ENCODE data around the gene HDAC4. TPM values are rescaled to one million over a fixed set of nuclear protein-coding genes. Genes with fewer than 3 reads are reported as not detected.
A peak's percentile ranks its signal among the peaks of the same experiment; 100 is the strongest.

Gene HDAC4
- total RNA-seq, 2 experiments from 2014 or later = 22.6 to 24.5 TPM

DNA sequence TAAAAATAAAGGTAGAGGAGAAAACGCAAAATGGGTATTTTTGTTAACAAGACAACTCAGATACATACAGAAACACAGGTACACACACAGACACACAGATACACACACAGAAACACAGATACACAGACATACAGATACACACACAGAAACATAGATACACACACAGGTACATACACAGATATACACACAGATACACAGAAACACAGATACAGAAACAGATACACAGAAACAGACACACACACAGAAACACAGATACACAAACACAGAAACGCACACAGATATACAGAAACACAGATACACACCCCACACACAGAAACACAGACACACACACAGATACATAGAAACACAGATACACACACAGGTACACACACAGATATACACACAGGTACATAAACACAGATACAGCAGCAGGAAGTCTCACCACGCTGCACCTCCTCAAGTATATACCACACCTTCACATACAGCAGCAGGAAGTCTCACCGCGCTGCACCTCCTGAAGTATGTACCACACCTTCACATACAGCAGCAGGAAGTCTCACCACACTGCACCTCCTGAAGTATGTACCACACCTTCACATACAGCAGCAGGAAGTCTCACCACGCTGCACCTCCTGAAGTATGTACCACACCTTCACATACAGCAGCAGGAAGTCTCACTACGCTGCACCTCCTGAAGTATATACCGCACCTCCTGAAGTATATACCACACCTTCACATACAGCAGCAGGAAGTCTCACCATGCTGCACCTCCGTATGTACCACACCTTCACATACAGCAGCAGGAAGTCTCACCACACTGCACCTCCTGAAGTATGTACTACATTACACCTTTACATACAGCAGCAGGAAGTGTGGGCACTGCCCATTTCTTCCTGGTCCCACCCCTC, 250.5 kb downstream of the HDAC4 start:
- H3K4me3 Mint-ChIP-seq = no peak overlapping the region
- H3K27me3 Mint-ChIP-seq = no peaks in the 10 kb centered on the region
- intact Hi-C loops (cut with micrococcal nuclease) = no loop called here
- TF ChIP-seq, protein P1, sequence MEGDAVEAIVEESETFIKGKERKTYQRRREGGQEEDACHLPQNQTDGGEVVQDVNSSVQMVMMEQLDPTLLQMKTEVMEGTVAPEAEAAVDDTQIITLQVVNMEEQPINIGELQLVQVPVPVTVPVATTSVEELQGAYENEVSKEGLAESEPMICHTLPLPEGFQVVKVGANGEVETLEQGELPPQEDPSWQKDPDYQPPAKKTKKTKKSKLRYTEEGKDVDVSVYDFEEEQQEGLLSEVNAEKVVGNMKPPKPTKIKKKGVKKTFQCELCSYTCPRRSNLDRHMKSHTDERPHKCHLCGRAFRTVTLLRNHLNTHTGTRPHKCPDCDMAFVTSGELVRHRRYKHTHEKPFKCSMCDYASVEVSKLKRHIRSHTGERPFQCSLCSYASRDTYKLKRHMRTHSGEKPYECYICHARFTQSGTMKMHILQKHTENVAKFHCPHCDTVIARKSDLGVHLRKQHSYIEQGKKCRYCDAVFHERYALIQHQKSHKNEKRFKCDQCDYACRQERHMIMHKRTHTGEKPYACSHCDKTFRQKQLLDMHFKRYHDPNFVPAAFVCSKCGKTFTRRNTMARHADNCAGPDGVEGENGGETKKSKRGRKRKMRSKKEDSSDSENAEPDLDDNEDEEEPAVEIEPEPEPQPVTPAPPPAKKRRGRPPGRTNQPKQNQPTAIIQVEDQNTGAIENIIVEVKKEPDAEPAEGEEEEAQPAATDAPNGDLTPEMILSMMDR (IDR thresholded peaks at IDR 0.05) = no peak
- peak; percentile 33 for DNase-seq
- H3K36me3 Mint-ChIP-seq (ENCODE audit: low read depth) = peaks cover 48% of the 10 kb centered on the region
- H3K4me1 Mint-ChIP-seq (ENCODE audit: low read depth) = peaks cover 12% of the 10 kb centered on the region
- CTCF ChIA-PET = no interaction called here
- POLR2A ChIA-PET = no interaction called here
- ATAC-seq = peak; percentile 53
- H3K9me3 Mint-ChIP-seq = peaks cover 3% of the 10 kb centered on the region
- H3K27ac Mint-ChIP-seq = peak overlapping the region; percentile 55

DNA sequence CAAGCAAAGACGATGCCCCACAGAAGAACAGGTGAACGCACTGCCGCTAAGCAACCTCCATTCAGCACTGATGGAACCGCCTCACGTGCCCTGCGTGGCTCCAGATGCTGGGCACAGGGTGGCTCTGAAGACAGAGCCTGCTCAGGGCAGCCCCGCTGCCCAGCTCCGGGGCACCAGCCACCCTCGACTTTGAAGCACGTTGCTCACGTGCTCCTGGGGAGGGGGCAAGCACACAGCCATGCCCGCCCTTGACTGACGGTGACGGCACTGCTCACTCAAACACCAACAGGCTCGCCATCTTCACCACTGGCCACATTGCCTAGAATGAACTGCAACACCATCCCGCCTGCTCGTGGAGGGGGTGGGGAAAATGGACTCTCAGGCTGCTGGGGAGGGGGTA, 251.3 kb downstream of the HDAC4 start:
- no peak overlapping the region for H3K4me3 Mint-ChIP-seq
- peaks cover 3% of the 10 kb centered on the region for H3K9me3 Mint-ChIP-seq
- H3K27me3 Mint-ChIP-seq = no peaks in the 10 kb centered on the region
- H3K4me1 Mint-ChIP-seq (ENCODE audit: low read depth) = peaks cover 12% of the 10 kb centered on the region
- ATAC-seq (no peak), DNase-seq (no peak)
- POLR2A ChIA-PET = no interaction called here
- CTCF ChIA-PET = no interaction called here
- TF ChIP-seq, protein P1 (IDR thresholded peaks at IDR 0.05) = no peak
- peaks cover 44% of the 10 kb centered on the region for H3K36me3 Mint-ChIP-seq (ENCODE audit: low read depth)
- no peak overlapping the region for H3K27ac Mint-ChIP-seq
- intact Hi-C loops (cut with micrococcal nuclease) = loop anchor here (10.0 kb wide), 1 partner anchor 105 kb away; no protein-coding TSS in a partner anchor

DNA sequence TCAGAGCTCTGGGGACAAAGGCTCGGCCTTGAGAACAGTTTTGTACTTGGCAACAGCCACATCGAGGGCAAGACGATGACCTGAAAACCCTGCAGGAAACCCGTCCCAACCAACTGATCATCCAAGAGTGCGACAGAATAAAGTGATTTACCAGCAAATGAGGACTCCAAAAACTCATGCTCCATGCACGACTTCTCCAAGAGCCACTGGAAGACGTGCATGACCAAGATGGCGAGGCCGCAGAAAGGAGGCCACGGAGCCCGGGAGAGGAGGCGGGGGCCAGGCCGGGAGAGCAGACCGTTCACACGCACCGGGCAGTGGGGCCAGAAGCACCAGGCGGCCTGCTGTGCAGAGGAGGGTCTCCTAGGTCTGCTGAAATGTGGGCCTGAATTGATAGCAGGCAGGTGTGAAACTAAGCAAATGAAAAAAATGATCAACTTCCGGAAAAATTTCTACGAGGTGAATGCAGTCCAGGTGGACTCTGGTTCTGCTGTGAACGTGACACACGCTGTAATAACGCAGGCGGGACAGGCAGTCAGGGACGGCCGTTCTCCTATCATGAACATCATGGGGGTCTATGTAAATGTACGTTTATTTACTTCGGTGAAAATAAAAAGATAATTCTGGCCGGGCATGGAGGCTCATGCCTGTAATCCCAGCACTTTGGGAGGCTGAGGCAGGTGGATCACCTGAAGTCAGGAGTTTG, 252.2 kb downstream of the HDAC4 start:
- POLR2A ChIA-PET = no interaction called here
- H3K27me3 Mint-ChIP-seq = no peaks in the 10 kb centered on the region
- DNase-seq = no peak
- CTCF ChIA-PET = no interaction called here
- TF ChIP-seq, protein P1 (IDR thresholded peaks at IDR 0.05) = no peak
- ATAC-seq = no peak
- no peak overlapping the region for H3K4me3 Mint-ChIP-seq
- H3K9me3 Mint-ChIP-seq = peaks cover 3% of the 10 kb centered on the region
- H3K36me3 Mint-ChIP-seq (ENCODE audit: low read depth) = peaks cover 36% of the 10 kb centered on the region
- peaks cover 12% of the 10 kb centered on the region for H3K4me1 Mint-ChIP-seq (ENCODE audit: low read depth)
- intact Hi-C loops (cut with micrococcal nuclease) = loop anchor here (10.0 kb wide), 1 partner anchor 106 kb away; no protein-coding TSS in a partner anchor
- H3K27ac Mint-ChIP-seq = no peak overlapping the region

DNA sequence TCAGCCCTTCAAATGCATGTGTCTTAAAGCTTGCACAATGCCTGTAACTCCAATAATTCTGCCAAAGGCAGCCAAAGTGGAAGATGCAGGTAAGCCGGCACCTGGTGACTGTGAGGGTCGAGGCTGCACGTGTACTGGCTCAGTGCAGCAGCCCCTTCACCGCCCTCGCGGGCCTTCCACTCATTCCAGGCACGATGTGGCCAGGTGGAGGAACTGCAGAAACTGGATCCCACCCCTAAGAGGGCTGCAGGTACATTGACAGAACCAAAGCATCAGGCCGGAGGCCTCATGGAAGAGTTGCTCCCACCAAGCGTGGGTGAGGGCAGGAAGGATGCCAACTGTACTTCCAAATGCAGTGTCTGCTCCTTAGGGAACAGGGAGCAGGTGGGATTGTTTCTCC, 253.4 kb downstream of the HDAC4 start:
- Mint-ChIP-seq H3K27ac (no peak overlapping the region), H3K4me3 (no peak overlapping the region), H3K9me3 (peaks cover 3% of the 10 kb centered on the region), H3K4me1 (ENCODE audit: low read depth) (peaks cover 12% of the 10 kb centered on the region), H3K27me3 (no peaks in the 10 kb centered on the region), H3K36me3 (ENCODE audit: low read depth) (peaks cover 31% of the 10 kb centered on the region)
- ChIA-PET POLR2A (no interaction called here), CTCF (no interaction called here)
- TF ChIP-seq, protein P1 (IDR thresholded peaks at IDR 0.05) = no peak
- DNase-seq = no peak
- intact Hi-C loops (cut with micrococcal nuclease) = loop anchor here (10.0 kb wide), 1 partner anchor 107 kb away; no protein-coding TSS in a partner anchor
- no peak for ATAC-seq

DNA sequence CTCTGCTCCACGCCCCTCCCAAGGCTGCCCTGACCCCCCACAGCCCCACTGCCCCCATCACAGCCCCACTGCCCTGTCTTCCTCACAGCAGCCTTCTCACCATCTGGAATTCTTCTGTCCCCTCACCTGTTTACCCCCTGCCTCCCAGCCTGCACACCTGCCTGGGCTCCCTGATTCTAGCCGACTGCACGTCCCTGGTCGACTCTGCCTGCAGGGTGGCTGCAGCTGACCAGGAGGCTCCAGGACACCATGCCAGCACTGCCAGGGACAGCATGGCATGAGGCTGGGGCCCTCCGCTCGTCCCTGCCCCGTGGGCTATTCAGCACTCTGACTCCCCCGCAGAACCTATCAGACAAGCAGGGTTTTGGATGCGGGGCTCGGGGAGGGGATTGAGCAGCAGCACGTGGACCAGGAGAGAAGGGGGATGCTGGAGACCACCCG, 254.1 kb downstream of the HDAC4 start:
- DNase-seq (no peak), ATAC-seq (no peak)
- ChIA-PET CTCF (no interaction called here), POLR2A (no interaction called here)
- no peaks in the 10 kb centered on the region for H3K27me3 Mint-ChIP-seq
- intact Hi-C loops (cut with micrococcal nuclease) = loop anchor here (10.0 kb wide), 1 partner anchor 108 kb away; no protein-coding TSS in a partner anchor
- peaks cover 27% of the 10 kb centered on the region for H3K36me3 Mint-ChIP-seq (ENCODE audit: low read depth)
- TF ChIP-seq, protein P1 (IDR thresholded peaks at IDR 0.05) = no peak
- peaks cover 3% of the 10 kb centered on the region for H3K9me3 Mint-ChIP-seq
- H3K4me1 Mint-ChIP-seq (ENCODE audit: low read depth) = peaks cover 10% of the 10 kb centered on the region
- H3K27ac Mint-ChIP-seq = no peak overlapping the region
- no peak overlapping the region for H3K4me3 Mint-ChIP-seq

Data from activated CD8-positive, alpha-beta T cell treated with anti-CD3 and anti-CD28 coated beads for 36 hours (primary cell).